Keratinocyte (primary cell): Measurements from ENCODE around the gene CYP46A1. TPM values are rescaled to one million over a fixed set of nuclear protein-coding genes. Genes with fewer than 3 reads are reported as not detected.

Experiments used
- DNase-seq: peaks from one replicate; pipeline ENCODE4 v3.0.0-alpha.2; 2011; ENCODE audit warnings: low read depth, missing footprints, low spot score
- FAIRE-seq: peaks from 2 replicates; lab custom pipeline; 2011; peaks lifted over from hg19 to GRCh38; lab: Jason Lieb, UNC
- H2AFZ ChIP-seq: 2 replicates; pipeline ENCODE4 v1.6.0; 2012; ENCODE audit warnings: low read length, control low read depth, inconsistent platforms; ENCODE audit not compliant: control insufficient read depth
- H3K27ac ChIP-seq: 2 replicates; pipeline ENCODE4 v1.5.1; 2011; ENCODE audit warnings: low read length; ENCODE audit not compliant: control insufficient read depth, insufficient read depth
- H3K27me3 ChIP-seq: 3 replicates; pipeline ENCODE4 v1.6.0; 2011; ENCODE audit warnings: low read length; ENCODE audit not compliant: control insufficient read depth, insufficient read depth; ENCODE audit errors: extremely low read depth
- H3K36me3 ChIP-seq, 2 experiments: 2 replicates in 1 of 2; 3 replicates in 1 of 2; pipeline ENCODE4 v1.5.1; 2011; ENCODE audit warnings: low read length in 2 of 2, mild to moderate bottlenecking in 1 of 2; ENCODE audit not compliant: control insufficient read depth in 2 of 2, insufficient read depth in 2 of 2; ENCODE audit errors: extremely low read depth in 1 of 2
- H3K4me1 ChIP-seq: 3 replicates; pipeline ENCODE4 v1.5.1; 2011; ENCODE audit warnings: low read length; ENCODE audit not compliant: control insufficient read depth, insufficient read depth; ENCODE audit errors: extremely low read depth
- H3K4me2 ChIP-seq: 3 replicates; pipeline ENCODE4 v1.6.0; 2011; ENCODE audit warnings: low read depth, low read length; ENCODE audit not compliant: control insufficient read depth, insufficient read depth; ENCODE audit errors: extremely low read depth
- H3K4me3 ChIP-seq, 3 experiments: fragments of 200-600 bp in 1 of 3; sonication (generic) in 1 of 3; 2 replicates in 2 of 3; 3 replicates in 1 of 3; pipeline ENCODE4 v1.5.1; 2011 to 2016; ENCODE audit warnings: low read length in 3 of 3, mild to moderate bottlenecking in 3 of 3, control low read depth in 2 of 3, inconsistent platforms in 1 of 3, low read depth in 1 of 3, mixed read lengths in 1 of 3, mixed run types in 1 of 3, moderate library complexity in 1 of 3; ENCODE audit not compliant: control insufficient read depth in 2 of 3, insufficient read depth in 2 of 3; ENCODE audit errors: extremely low read depth in 1 of 3
- H3K79me2 ChIP-seq: 2 replicates; pipeline ENCODE4 v1.6.0; 2012; ENCODE audit warnings: low read length; ENCODE audit not compliant: control insufficient read depth, insufficient read depth
- H3K9ac ChIP-seq: 3 replicates; pipeline ENCODE4 v1.6.0; 2011; ENCODE audit warnings: low read length; ENCODE audit not compliant: control insufficient read depth, insufficient read depth; ENCODE audit errors: extremely low read depth
- H3K9me1 ChIP-seq: 3 replicates; pipeline ENCODE4 v1.6.0; 2011; ENCODE audit warnings: low read length; ENCODE audit not compliant: control insufficient read depth, insufficient read depth; ENCODE audit errors: extremely low read depth
- H3K9me3 ChIP-seq: 2 replicates; pipeline ENCODE4 v1.5.1; 2012; ENCODE audit warnings: low read depth, low read length; ENCODE audit not compliant: control insufficient read depth
- H4K20me1 ChIP-seq: 3 replicates; pipeline ENCODE4 v1.6.0; 2011; ENCODE audit warnings: low read length; ENCODE audit not compliant: control insufficient read depth, insufficient read depth; ENCODE audit errors: extremely low read depth
- EZH2 ChIP-seq: IDR thresholded peaks from one replicate; pipeline ENCODE4 v1.6.1; 2012; ENCODE audit warnings: inconsistent platforms, mild to moderate bottlenecking, low read length, moderate library complexity
- dilution Hi-C: fragments of 300-500 bp; cut with MboI; formaldehyde crosslinking; loops from one replicate; pipeline ENCODE4 v1.7.0; 2020; ENCODE audit warnings: low sequenced_read_pairs; ENCODE audit not compliant: extremely low pct_ligation_motif_present
- polyA plus RNA-seq, 5 experiments: library from polyadenylated mRNA; depleted of rRNA in 3 of 5; stranded (reverse) in 3 of 5; stranded (forward) in 1 of 5; unstranded in 1 of 5; fragments of >200 nt; gene quantifications; 1 replicate in 1 of 5; 2 replicates in 3 of 5; 3 replicates in 1 of 5; pipeline versions ENCODE4 v1.2.1 to v1.2.3, GENCODE V29; 2011 to 2012; ENCODE audit warnings: missing spikeins in 2 of 5, low read depth in 1 of 5, low replicate concordance in 1 of 5
- TF ChIP-seq, protein P1 (sequence below), 3 experiments: IDR thresholded peaks in 1 of 3; conservative IDR thresholded peaks in 1 of 3; optimal IDR thresholded peaks in 1 of 3; 2 replicates in 2 of 3; 3 replicates in 1 of 3; pipeline versions ENCODE3 to v1.5.1; 2011; ENCODE audit warnings: low read length in 3 of 3, mild to moderate bottlenecking in 3 of 3, moderate library complexity in 2 of 3, control low read depth in 1 of 3, inconsistent platforms in 1 of 3; ENCODE audit not compliant: insufficient read depth in 2 of 3; ENCODE audit errors: extremely low read depth in 1 of 3

CYP46A1 gene
- polyA plus RNA-seq, 1 donor (not counting 4 experiments of a cell fraction or from before 2014, with no cell fraction given): 0.01 TPM

DNA sequence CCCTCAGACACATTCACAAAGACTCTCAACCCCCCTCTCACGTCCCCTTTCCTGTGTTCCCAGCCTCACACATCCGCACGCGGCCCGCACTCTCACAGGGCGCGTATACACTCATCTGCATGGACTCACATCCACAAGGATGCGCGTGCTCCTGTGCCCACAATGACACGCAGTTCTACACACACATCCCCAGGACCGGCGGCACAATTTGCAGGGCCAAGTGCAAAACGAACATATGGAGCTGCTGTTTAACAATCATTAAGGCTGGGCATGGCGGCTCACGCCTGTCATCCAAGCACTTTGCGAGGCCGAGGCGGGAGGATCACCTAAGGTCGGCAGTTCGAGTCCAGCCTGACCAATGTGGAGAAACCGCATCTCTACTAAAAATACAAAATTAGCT lies 72.7 kb downstream of the CYP46A1 start:
- peak overlapping the region; percentile 97 for H3K27ac ChIP-seq
- no peak for TF ChIP-seq EZH2
- TF ChIP-seq, protein P1, sequence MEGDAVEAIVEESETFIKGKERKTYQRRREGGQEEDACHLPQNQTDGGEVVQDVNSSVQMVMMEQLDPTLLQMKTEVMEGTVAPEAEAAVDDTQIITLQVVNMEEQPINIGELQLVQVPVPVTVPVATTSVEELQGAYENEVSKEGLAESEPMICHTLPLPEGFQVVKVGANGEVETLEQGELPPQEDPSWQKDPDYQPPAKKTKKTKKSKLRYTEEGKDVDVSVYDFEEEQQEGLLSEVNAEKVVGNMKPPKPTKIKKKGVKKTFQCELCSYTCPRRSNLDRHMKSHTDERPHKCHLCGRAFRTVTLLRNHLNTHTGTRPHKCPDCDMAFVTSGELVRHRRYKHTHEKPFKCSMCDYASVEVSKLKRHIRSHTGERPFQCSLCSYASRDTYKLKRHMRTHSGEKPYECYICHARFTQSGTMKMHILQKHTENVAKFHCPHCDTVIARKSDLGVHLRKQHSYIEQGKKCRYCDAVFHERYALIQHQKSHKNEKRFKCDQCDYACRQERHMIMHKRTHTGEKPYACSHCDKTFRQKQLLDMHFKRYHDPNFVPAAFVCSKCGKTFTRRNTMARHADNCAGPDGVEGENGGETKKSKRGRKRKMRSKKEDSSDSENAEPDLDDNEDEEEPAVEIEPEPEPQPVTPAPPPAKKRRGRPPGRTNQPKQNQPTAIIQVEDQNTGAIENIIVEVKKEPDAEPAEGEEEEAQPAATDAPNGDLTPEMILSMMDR (optimal IDR thresholded peaks at IDR 0.05 in 1 of 3, IDR thresholded peaks at IDR 0.05 in 1 of 3, conservative IDR thresholded peaks at IDR 0.05 in 1 of 3; ENCODE audit: extremely low read depth in 1 of 3, insufficient read depth in 2 of 3, low read length in 3 of 3): no peak
- dilution Hi-C loops: no loop called here
- no peak overlapping the region for H3K4me3 ChIP-seq
- H3K27me3 ChIP-seq: no peaks in the 10 kb centered on the region
- H3K36me3 ChIP-seq: no peaks in the 10 kb centered on the region
- no peak overlapping the region for H3K9ac ChIP-seq
- FAIRE-seq (no peak), DNase-seq (no peak)
- H3K79me2 ChIP-seq: no peaks in the 10 kb centered on the region
- H3K4me1 ChIP-seq: peaks cover 55% of the 10 kb centered on the region
- no peaks in the 10 kb centered on the region for H3K9me3 ChIP-seq
- H3K4me2 ChIP-seq: no peak overlapping the region
- no peak overlapping the region for H2AFZ ChIP-seq
- H3K9me1 ChIP-seq: no peaks in the 10 kb centered on the region
- H4K20me1 ChIP-seq: no peaks in the 10 kb centered on the region

DNA sequence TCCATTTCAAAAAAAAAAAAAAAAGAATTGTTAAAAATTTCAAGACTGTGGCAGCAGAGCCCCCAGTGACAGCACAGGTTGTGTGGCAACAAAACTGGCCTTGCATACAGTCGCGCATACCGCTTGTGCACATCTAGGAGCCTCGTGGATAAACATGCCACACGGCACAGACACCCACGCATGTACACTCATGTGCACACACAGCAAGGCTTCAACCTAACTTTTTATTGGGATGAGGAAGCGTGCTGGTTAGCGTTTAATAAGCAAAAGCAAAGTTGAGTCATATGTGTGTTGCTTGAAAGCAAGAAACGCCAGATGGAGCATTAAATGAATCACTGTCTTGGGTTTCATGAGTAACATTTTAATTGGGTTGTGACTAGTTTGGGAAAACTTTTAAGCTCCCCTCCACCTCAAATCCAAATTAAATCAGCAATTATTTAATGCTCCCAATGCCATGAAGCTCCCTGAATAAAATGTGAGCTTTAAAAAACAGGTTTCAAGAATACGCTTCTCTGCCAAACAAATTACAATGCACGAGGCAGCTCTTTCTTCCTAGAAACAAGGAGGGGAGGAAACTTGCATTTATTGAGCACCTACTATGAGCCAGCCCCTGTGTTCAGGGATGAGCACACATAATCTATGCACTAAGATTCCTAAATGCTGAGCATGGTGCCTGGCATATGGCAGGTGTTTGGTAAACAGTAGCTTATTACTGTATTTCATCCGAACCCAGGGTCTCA lies 73.4 kb downstream of the CYP46A1 start:
- Histone ChIP-seq H3K79me2 (no peaks in the 10 kb centered on the region), H4K20me1 (no peaks in the 10 kb centered on the region), H2AFZ (no peak overlapping the region), H3K27ac (peak overlapping the region; percentile 97), H3K9me1 (no peaks in the 10 kb centered on the region), H3K4me3 (peak overlapping the region in 1 of 3 experiments; percentile 18), H3K9ac (peak overlapping the region; percentile 74), H3K4me1 (peaks cover 51% of the 10 kb centered on the region), H3K36me3 (no peaks in the 10 kb centered on the region), H3K4me2 (peak overlapping the region; percentile 79), H3K9me3 (no peaks in the 10 kb centered on the region), H3K27me3 (no peaks in the 10 kb centered on the region)
- FAIRE-seq (peak; percentile 96), DNase-seq (peak; percentile 93)
- TF ChIP-seq, protein P1 (optimal IDR thresholded peaks at IDR 0.05 in 1 of 3, IDR thresholded peaks at IDR 0.05 in 1 of 3, conservative IDR thresholded peaks at IDR 0.05 in 1 of 3; ENCODE audit: extremely low read depth in 1 of 3, insufficient read depth in 2 of 3, low read length in 3 of 3): no peak
- TF ChIP-seq EZH2: no peak
- dilution Hi-C loops: no loop called here
